ENCODE measurements around the gene ITPR2. TPM values are rescaled to one million over a fixed set of nuclear protein-coding genes. Genes with fewer than 3 reads are reported as not detected.
"Not testable (repeated sequence)": the region's sequence is repeated elsewhere in the genome, so short reads cannot be mapped to it uniquely, and the experiment has no call there.

Gene ITPR2
- polyA plus RNA-seq, 1 experiment: 3.5 TPM

DNA sequence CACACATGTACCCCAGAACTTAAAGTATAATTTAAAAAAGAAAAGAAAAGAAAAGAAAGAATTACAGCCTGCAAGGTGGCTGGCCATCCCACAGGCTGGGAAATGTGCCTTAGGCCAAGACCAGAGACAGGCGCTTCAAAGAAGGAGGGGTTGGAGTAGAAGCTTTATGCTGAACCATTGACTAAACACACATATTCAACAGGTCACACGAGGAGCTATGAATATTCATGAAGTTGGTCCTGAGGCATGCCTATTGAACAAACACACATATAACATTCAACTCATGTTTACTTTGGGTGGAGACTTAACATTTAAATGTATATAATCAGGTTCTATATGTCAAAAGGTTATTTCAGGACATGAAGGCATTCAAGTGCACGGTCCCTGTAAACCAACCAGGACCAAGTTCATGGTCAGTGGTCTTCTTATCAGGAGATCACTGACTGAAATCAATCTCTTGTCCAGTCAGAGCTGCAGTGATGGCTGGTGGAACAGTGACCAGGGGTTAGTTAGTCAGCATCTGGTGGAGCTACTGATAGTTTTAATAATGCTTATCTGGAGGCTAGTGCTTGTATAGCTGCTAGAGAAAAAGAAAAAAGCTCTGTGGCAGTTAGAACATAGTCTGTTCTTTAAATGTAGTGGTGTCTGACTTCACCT lies 35.6 kb upstream of the ITPR2 start:
- H3K36me3 ChIP-seq (ENCODE audit: control insufficient read depth, insufficient read depth, low read length): no peaks in the 10 kb centered on the region
- no peak overlapping the region for H3K4me3 ChIP-seq (ENCODE audit: low read depth, low read length)
- TF ChIP-seq, protein P1, sequence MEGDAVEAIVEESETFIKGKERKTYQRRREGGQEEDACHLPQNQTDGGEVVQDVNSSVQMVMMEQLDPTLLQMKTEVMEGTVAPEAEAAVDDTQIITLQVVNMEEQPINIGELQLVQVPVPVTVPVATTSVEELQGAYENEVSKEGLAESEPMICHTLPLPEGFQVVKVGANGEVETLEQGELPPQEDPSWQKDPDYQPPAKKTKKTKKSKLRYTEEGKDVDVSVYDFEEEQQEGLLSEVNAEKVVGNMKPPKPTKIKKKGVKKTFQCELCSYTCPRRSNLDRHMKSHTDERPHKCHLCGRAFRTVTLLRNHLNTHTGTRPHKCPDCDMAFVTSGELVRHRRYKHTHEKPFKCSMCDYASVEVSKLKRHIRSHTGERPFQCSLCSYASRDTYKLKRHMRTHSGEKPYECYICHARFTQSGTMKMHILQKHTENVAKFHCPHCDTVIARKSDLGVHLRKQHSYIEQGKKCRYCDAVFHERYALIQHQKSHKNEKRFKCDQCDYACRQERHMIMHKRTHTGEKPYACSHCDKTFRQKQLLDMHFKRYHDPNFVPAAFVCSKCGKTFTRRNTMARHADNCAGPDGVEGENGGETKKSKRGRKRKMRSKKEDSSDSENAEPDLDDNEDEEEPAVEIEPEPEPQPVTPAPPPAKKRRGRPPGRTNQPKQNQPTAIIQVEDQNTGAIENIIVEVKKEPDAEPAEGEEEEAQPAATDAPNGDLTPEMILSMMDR (IDR thresholded peaks at IDR 0.05; ENCODE audit: insufficient read depth, low read depth, low read length): no peak
- peaks cover 4% of the 10 kb centered on the region for H3K27me3 ChIP-seq (ENCODE audit: control insufficient read depth, insufficient read depth, low read length)
- POLR2A ChIA-PET: no interaction called here
- DNase-seq (ENCODE audit: low read depth): no peak
- CTCF ChIA-PET: interaction anchor here (4.9 kb wide), 1 partner anchor 16 kb away, joined by 25 read pairs; no protein-coding TSS in a partner anchor

DNA sequence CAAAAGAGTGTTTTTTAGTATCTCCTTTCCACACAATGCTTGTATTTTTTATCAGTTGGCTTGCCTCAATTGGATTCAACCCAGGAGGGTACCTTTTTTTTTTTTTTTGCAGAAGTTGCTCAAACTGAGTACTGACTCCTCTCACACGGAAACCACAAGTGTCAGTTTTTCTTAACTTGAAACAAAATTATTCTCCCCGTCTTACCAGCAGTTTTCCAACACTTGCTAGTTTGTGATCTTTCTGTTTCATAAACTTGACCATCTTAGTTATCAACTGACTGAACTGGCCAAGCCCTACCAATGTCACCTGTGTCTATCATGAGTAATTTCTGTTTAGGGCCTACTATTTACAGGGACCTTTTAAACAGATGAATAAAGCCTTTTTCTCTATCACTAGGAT lies 34.1 kb upstream of the ITPR2 start:
- DNase-seq (ENCODE audit: low read depth): no peak
- TF ChIP-seq, protein P1 (IDR thresholded peaks at IDR 0.05; ENCODE audit: insufficient read depth, low read depth, low read length): no peak
- Histone ChIP-seq H3K4me3 (ENCODE audit: low read depth, low read length) (no peak overlapping the region), H3K27me3 (ENCODE audit: control insufficient read depth, insufficient read depth, low read length) (peaks cover 4% of the 10 kb centered on the region; the same call in 1 of the 2 replicates), H3K36me3 (ENCODE audit: control insufficient read depth, insufficient read depth, low read length) (no peaks in the 10 kb centered on the region)
- CTCF ChIA-PET: interaction anchor here (0.6 to 1.1 kb wide), 3 partner anchors 18 to 383 kb away, joined by 4 to 5 read pairs (median 4); no protein-coding TSS in a partner anchor
- POLR2A ChIA-PET: no interaction called here

DNA sequence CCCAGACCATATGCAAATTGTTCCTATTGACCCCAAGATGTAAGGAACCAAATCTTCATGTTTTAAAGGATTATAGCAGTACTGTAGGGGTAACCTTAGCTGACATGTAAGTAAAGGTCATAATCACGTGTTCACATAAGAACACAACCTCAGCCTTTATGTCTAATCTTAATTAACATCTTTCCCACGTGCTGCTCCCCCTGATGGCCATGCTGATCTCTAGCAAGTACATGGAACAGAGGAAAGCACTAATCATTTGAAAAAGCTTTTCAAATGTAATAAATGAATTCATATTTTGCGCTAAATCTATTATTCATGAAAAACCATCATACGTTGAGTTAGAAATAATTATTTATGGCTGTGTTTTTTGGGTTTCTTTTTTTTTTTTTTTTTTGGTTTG lies 30.5 kb upstream of the ITPR2 start:
- Histone ChIP-seq H3K36me3 (ENCODE audit: control insufficient read depth, insufficient read depth, low read length) (no peaks in the 10 kb centered on the region), H3K27me3 (ENCODE audit: control insufficient read depth, insufficient read depth, low read length) (peaks cover 4% of the 10 kb centered on the region; the same call in 1 of the 2 replicates), H3K4me3 (ENCODE audit: low read depth, low read length) (no peak overlapping the region)
- POLR2A ChIA-PET: no interaction called here
- TF ChIP-seq, protein P1 (IDR thresholded peaks at IDR 0.05; ENCODE audit: insufficient read depth, low read depth, low read length): peak; percentile 42
- CTCF ChIA-PET: interaction anchor here (0.8 to 2.4 kb wide), 7 partner anchors 9 to 151 kb away, joined by 3 to 9 read pairs (median 6); partner anchors contain the start of gene ITPR2
- no peak for DNase-seq (ENCODE audit: low read depth)

DNA sequence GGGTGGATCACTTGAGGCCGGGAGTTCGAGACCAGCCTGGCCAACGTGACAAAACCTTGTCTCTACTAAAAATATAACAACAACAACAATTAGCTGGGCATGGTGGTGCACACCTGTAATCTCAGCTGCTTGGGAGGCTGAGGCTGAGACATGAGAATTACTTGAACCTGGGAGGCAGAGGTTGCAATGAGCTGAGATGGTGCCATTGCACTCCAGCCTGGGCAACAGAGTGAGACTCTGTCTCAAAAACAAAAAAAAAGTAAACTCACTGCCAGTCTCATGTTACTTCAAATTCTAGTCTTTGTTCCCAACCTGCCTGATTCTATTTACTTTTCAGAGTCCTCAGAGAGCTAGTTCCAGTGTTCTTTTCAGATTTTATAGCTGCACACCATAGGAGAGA lies 29.8 kb upstream of the ITPR2 start:
- H3K27me3 ChIP-seq (ENCODE audit: control insufficient read depth, insufficient read depth, low read length); DNase-seq (ENCODE audit: low read depth); H3K36me3 ChIP-seq (ENCODE audit: control insufficient read depth, insufficient read depth, low read length); H3K4me3 ChIP-seq (ENCODE audit: low read depth, low read length); POLR2A ChIA-PET: not testable (repeated sequence)
- CTCF ChIA-PET: interaction anchor here (0.8 to 2.4 kb wide), 9 partner anchors 8 to 152 kb away, joined by 3 to 9 read pairs (median 4); partner anchors contain the start of gene ITPR2

DNA sequence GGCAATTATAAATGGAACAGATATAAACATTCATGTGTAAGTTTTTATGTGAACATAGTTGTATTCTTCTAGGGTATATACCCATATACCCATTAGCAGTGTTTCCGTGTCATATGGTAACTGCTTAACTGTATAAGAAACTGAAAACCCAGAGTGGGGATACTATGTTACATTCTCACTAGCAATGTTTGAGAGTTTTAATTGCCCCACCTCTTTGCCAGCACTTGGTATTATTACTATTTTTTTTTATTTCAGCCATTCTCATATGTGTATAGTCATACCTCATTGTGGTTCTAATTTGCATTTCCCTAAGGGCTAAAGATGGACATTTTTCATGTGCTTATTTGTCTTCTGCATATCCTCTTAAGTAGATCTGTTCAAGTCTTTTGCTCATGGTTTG lies 28.7 kb upstream of the ITPR2 start:
- POLR2A ChIA-PET: no interaction called here
- CTCF ChIA-PET: no interaction called here

More for the DNA sequence above, 28.7 kb upstream of the ITPR2 start:
- H3K36me3 ChIP-seq (ENCODE audit: control insufficient read depth, insufficient read depth, low read length): no peaks in the 10 kb centered on the region
- TF ChIP-seq, protein P1 (IDR thresholded peaks at IDR 0.05; ENCODE audit: insufficient read depth, low read depth, low read length): no peak
- H3K4me3 ChIP-seq (ENCODE audit: low read depth, low read length): no peak overlapping the region
- no peak for DNase-seq (ENCODE audit: low read depth)
- peaks cover 5% of the 10 kb centered on the region; the same call in 1 of the 2 replicates for H3K27me3 ChIP-seq (ENCODE audit: control insufficient read depth, insufficient read depth, low read length)

Measured in BJ (cell line).